AG08395 (cell line): ENCODE results near the gene BRSK2.
"Not testable (repeated sequence)": the region's sequence is repeated elsewhere in the genome, so short reads cannot be mapped to it uniquely, and the experiment has no call there.

Experiments
- DNase-seq: peaks from one replicate; pipeline ENCODE4 v3.0.0; 2012; ENCODE audit warnings: mixed read lengths, low spot score

BRSK2 gene

DNA sequence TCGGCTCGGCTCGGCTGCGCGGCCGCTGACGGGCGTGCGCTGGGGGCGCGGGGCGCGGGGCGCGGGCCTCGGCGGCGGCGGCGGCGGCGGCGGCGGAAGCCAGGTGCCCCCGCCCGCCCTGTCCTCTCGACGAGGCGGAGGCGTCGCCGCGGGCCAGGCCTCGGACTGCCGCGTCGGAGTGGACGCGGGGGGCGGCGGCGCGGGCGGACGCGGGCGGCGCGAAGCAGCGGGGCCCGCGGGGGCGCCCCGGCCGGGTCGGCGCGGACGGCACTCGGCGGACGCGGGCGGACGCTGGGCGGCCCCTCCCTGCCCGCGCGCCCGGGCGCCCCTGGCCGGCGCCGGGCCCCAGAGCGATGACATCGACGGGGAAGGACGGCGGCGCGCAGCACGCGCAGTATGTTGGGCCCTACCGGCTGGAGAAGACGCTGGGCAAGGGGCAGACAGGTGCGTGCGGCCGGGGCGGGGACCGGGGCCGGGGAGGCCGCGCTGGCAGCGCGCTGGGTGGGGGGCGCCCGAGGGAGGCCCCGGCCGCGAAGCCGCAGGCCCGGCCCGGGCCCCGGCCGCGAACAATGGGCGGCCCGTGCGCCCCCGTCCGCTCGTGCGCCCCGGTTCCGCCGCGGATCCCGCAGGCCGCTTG, at the start of gene BRSK2:
BRSK2 (plus strand) TSS at position 3 of the 637 bp plus-strand sequence; CDS start at position 354, 351 bp downstream.
- DNase-seq: no peak

DNA sequence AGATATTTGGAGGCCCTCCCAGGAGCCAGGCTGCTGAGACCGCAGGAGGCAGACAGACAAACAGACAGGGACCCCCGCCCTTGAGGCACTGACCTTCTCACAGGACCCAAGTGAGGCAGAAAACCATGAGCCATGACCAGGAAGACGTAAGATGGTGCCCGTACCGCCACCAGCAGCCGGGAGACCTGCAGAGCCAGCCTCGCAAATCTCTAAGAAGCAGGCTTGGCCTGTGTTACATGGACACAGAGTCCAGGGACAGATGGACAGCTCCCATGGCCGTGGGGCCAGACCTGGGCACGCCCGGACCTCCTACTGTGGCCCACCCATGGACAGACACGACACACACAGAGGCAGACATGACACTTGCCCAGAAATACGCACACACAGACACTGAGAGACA, 49.6 kb upstream of the BRSK2 start:
- DNase-seq: no peak

DNA sequence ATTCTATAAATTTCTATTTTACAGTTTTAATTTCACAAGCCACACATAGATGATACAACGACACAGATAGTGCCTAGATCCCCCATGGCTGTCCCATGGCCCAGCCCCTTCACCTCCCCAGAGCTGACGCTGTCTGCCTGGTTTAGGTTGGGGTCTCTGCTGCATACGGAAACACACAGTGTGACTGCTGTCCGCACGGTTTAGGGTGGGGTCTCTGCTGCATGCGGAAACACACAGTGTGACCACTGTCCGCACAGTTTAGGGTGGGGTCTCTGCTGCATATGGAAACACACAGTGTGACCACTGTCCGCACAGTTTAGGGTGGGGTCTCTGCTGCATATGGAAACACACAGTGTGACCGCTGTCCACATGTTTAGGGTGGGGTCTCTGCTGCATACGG, 48.5 kb upstream of the BRSK2 start:
- not testable (repeated sequence) for DNase-seq

DNA sequence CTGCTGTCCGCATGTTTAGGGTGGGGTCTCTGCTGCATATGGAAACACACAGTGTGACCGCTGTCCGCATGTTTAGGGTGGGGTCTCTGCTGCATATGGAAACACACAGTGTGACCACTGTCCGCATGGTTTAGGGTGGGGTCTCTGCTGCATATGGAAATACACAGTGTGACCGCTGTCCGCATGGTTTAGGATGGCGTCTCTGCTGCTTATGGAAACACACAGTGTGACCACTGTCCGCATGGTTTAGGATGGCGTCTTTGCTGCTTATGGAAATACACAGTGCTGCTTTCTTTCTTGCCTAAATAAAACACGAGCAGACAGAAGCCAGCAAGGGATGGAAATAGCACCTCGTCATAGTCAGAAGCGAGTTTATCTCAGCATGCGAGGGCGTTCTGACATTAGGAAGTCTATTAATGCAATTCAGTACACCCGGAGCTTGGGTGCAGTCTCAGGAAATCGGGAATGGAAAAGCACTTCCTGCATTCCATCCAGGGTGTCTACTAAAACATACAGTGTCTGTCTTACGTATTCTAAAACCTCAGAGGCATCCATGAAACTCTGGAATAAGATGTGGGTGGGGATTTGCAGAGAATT, 47.7 kb upstream of the BRSK2 start:
- peak; percentile 8 for DNase-seq

DNA sequence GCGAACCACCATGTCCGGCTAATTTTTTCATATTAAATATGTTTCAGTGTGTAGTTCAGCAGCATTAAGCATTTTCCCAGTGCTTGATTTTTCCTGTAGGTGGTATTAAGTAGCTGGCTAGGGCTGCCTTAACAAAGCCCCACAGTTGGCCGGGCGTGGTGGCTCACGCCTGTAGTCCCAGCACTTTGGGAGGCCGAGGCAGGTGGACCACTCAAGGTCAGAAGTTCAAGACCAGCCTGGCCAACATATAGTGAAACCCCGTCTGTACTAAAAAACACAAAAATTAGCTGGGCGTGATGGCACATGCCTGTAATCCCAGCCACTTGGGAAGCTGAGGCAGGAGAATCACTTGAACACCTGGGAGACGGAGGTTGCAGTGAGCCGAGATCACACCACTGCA, 46.8 kb upstream of the BRSK2 start:
- no peak for DNase-seq

DNA sequence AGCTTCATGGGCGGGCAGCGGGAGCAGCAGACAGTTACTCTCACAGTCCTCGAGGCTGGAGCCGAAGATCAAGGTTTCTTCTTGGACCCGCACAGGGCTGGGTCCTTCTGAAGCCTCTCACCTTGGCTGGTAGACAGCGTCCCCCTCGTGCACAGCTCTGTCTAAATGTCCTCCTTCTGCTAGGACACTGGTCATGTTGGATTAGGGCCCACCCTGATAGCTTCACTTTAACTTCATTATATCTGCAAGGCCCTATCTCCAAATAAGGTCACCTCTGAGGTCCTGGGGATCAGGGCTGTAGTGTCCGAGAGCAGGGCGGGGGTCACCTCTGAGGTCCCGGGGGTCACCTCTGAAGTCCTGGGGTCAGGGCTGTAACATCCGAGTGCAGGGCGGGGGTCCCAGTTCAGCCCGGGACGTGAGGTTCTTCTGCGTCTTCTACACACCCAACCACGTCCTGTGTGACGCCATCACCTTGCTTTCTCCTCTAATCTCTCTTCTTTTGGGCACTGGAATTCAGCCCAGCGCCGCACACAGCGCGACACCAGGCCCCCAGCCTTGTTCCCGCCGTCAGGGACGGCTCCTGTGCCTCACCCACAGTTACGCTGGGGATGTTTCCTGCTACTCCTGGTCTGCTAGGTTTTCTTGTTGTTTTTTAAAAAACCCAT, 46.2 kb upstream of the BRSK2 start:
- DNase-seq: no peak

DNA sequence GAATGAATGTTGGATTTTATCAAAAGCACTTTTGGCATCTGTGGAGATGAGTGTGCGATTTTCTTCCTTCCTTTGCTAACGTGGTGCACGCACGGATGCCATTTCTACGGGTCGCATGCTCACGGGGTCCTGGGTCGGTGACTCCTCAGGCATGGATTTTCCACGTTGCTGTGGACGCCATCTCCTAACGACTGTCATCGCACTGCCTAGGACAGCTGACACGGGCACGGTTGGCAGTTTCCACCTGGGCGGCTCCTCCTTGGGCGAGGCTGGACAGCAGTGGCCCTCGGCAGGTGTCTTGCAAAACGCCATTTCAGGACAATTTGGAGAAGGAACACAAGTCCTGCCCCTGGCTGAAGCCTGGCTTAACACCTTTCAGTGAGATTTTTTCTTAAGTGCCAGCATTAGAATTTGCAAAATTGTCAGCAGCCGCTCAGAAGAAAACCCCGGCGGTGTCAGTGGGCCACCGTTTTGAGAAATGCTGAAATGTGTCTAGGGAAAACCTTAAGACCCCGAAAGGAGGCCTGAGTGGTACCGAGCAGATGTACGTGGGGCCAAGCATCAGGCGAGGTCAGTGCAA, 45.6 kb upstream of the BRSK2 start:
- DNase-seq: no peak

DNA sequence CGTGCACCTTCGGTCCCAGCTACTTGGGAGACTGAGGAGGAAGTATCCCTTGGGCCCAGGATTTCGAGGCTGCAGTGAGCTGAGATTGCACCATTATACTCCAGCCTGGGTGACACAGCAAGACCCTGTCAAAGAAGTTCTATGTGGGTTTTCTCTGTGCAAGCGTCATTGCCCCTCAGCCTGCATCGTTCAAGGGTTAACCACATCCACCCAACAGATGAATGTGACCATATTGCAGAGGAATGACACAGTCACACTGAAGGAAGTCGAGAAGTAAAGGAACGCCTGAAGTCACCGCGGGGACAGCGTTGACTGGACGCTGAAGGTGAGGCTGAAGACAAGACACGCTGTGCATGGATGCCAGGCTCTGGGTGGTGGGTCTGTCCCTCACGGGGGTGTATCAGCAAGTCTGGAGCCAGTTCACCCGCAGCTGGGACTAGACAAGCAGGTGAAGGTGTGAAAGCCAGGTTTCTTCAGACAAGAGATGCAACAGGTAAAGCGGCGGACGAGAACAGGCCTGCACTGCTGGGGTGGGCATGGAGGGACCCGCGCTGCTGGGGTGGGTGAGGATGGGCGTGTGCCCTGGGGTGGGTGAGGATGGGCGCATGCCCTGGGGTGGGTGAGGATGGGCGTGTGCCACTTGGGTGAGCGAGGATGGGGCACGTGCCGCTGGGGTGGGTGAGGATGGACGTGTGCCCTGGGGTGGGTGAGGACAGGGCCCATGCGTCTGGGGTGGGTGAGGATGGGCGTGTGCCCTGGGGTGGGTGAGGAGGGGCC, 43.8 kb upstream of the BRSK2 start:
- no peak for DNase-seq

DNA sequence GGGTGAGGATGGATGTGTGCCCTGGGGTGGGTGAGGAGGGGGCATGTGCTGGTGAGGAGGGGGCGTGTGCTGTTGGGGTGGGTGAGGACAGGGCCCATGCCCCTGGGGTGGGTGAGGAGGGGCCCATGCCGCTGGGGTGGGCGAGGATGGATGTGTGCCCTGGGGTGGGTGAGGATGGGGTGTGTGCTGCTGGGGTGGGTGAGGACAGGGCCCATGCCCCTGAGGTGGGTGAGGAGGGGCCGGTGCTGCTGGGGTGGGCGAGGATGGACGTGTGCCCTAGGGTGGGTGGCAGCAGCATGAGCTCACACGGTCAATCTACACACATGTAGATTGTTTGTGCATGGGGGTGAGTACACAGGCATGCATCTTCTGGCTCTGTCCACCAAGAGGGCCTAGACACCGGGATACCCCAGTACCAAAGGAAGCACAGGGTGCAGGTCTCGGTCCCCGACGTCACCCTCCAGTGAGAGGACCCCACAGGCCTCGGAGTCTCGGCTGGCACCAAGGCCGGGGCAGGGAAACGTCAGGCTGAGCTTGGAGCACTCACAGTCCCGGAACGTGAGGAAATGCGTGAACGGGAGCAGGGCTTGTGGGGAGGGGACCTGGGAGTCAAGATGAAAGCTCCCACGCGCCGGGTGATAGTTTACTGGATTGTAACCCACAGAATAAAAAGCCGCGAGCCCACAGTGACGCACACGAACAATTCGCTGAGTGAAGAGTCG, 42.9 kb upstream of the BRSK2 start:
- no peak for DNase-seq

DNA sequence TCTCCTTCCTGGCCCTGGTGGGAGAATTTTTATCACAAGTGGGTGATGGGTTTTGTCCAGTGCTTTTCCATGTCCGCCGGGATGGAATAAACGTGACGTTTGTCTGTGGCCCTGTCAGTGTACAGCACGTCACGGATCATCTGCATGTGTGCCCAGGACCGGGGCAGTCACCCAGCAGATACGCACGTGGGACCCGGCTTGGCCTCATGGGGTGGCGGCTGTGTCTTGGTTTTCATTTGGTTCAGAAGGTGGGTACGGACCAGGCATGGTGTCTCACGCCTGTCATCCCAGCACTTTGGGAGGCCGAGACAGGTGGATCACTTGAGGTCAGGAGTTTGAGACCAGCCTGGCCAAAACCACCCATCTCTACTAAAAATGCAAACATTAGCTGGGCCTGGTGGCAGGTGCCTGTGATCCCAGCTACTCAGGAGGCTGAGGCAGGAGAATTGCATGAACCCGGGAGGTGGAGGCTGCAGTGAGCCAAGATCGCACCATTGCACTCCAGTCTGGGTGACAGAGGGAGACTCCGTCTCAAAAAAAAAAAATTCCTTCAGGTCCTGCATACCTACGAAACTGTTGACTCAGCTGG, 42.2 kb upstream of the BRSK2 start:
- DNase-seq: not testable (repeated sequence)

DNA sequence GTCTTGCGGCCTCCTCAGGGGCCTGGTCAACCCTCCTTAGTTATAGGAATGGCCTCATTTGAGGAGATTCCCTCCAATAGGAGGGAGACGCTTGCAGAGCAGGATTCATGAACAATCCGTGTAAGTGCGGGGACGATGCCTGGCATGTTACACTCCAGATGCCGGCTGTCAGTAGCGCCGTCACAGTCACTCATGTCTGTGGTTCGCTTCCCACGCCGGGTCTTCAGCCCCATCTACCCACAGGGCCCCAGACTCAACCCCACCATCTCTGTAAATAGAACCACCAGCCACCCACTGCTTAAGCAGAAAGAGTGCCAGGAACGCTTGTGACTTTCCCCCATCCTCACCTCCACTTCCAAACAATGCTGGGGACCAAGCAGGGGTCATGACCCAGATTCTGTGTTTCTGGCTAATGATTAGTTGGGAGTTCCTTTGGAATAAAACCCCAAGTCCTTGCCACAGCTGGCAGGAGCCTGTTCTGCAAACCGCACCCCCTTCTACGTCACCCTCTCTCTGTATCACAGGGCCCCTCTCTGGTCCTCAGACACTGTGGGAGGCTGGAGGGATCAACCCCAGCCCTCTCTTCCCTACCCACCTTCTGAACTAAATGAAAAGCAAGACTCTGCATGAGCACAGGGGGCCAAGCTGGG, 41.5 kb upstream of the BRSK2 start:
- DNase-seq: no peak

DNA sequence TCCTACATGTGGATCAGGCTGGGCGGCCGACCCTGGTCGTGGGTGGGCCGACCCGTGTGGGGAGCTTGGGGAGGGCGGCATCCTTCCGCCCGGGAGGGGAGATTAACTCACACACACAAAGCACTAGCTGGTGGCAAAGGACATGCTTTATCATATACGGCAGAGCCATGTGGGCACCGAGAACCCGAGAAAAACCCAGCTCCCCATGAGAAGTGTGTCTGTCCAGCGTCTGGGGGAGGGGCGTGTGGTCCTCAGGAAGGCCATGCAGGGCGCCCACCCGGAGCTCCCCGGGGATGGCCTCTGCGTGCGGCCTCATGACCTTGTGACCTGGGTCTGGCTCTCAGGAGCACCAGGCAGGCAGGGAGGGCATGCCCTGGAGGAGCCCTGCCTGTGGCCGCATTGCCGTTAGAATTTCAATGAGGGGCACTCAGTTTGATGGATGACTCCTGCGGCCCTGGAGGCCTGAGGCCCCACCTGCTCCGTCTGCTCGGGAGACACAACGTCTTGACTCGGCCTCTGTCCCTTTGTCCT, 40.9 kb upstream of the BRSK2 start:
- DNase-seq: no peak

DNA sequence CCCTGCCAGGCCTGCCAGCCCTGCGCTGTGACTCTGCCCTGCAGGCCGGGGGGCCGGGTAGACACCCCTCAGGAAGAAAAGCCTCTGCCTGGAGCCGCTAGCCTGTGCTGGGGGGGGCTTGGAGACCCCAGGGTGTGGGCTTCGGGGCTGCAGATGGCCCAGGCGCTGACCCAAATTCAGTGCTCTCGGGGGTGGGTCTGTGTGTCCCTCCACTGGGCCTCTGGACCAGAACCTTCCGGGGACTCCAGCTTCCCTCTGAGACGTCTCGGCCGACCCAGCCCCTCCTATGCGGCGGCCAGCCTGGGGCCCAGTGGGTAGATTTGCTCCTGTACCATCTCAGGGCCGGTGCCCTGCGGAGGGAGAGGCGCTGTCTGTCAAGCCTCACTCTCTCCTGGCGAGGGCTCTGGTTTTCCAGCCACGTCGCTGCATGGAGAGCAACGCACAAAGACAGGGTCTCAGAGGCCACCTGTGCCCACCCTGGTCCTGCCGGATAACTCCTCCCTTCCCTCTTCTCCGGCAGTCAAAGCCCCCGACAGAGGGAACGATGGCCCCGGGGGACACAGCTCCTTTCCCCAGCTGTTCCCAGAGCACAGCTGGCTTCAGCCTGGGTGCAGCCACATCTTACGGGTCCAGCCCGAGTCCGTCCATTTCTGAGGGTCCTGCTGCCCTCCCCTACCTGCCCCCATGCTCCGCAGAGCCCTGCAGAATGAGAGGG, 40.2 kb upstream of the BRSK2 start:
- DNase-seq: no peak

DNA sequence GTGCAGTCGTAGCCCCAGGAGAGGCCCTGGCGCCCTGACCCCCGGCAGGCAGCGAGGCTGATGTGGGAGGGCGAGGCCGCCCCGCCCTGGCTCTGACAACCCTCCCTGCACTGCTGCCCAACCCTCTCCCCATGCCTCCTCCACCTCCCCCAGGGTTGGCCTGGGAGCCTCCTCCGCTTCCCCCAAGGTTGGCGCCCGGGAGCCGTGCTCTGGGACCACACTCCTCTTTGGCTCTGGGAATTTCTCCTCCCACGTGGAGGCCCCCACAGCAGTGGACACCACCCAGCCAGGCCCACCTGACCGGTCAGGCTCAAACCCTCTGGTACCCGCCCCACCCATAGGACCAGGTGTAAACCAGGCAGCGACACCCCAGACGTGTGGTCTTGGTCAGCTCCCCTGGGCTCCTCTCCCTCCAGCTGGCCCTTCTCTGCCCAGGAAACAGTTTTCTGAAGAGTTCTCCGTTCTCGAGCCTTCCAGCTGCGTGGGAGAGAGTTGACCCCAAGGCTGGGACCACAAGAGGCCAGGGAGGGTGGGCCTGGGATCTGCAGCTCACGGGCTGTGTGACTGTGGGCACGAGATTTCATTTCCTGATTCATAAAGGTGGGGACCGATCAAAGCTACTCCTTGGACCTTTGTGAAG, 39.5 kb upstream of the BRSK2 start:
- DNase-seq: no peak

DNA sequence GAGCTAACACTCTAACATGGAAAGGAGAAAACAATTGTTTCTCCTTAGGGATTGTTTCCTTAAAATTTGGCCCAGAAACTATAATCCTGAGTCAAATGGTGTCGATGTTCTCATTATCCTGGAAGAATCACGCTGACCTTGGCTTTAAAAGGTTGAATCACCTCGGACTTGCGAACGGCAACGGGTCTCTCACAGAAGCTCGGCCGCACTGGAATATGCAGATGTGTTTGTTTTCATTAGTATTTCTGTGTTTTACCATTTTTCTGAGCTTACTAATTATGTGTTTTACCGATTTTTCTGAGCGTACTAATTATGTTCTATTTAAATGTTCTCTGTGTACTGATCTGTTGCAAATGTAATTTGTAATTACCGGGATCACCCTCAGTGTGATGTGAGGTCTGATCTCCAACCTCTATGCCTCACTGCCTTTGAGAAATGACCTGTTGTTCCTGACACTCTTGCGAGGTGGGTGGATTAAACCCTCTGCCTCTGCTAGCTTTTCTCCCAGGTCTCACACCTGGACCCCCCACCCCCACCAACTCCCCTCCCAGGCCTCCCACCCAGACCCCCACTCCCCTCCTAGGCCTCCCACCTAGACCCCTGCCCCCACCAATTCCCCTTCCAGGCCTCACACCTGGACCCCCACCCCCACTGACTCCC, 38.3 kb upstream of the BRSK2 start:
- DNase-seq: no peak

DNA sequence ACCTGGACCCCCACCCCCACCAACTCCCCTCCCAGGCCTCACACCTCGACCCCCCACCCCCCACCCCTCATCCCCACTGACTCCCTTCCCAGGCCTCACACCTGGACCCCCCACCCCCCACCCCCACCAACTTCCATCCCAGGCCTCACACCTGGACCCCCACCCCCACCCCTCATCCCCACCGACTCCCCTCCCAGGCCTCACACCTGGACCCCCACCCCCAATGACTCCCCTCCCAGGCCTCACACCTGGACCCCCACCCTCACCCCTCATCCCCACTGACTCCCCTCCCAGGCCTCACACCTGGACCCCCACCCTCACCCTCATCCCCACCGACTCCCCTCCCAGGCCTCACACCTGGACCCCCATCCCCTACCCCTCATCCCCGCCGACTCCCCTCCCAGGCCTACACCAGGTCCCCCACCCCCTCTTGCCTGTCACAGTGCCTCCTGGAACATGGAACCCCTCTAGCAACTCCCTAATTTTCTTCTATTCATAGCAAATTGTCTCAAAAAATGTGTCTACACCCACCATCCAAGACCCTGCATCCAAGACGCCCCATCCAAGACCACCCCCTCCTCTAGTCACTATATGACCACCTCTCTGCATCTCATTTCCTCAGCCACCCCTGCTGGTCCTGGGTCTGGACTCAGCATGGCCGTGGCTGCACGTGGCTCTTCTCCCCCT, 36.9 kb upstream of the BRSK2 start:
- DNase-seq: no peak

DNA sequence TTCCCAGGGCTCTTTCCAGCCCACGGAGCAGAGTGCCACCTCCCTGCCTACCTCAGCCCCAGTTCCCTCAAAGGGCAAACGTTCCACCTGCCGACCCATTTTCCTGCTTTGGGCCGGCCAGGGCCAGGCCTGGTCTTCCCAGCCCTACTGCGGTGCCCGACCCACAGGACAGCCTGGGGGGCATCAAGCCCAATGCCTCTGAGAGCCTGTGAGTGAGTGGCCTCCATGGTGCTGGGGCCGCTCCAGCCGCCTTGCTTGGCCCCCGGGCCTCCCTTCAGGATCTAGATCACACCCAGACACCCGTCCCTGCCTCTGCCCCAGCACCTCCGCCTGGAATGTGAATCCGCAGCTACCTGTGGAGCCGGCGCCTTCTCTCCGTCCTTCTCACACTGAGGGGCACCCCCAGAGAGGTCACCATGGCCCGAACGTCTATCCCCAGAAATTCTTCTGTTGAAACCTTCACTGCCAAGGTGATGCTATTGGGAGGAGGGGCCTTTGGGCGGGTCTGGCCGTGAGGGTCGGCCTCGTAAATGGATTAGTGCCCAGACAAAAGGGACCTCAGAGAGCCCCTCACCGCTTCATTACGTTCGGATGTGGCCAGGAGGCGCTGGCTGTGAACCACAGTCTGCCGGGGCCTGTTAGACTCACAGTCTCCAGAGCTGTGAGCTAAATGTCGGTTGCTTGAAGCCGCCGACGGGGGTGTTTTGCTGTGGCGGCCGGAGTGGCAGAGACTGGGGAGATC, 36.2 kb upstream of the BRSK2 start:
- DNase-seq: no peak
